HG02610 (cell line): ENCODE data around the gene SAFB.
"Not testable (repeated sequence)": the region's sequence is repeated elsewhere in the genome, so short reads cannot be mapped to it uniquely, and the experiment has no call there.

Experiments used
- ATAC-seq: cut with Tn5 transposase; IDR thresholded peaks from one replicate; pipeline ENCODE4 v1.9.1; 2021; ENCODE audit warnings: mild to moderate bottlenecking, moderate library complexity; ENCODE audit not compliant: unreplicated experiment

The SAFB gene

GRCh38 chr19:5594521-5594950, 28.3 kb upstream of the SAFB start:
- ATAC-seq: no peak

GRCh38 chr19:5595129-5595528, 27.8 kb upstream of the SAFB start:
- no peak for ATAC-seq

- ATAC-seq: no peak
These were observed 27.1 kb upstream of the SAFB start for GRCh38 chr19:5595745-5596144.

- no peak for ATAC-seq
These were observed 22.1 kb upstream of the SAFB start for GRCh38 chr19:5600797-5601196.

DNA sequence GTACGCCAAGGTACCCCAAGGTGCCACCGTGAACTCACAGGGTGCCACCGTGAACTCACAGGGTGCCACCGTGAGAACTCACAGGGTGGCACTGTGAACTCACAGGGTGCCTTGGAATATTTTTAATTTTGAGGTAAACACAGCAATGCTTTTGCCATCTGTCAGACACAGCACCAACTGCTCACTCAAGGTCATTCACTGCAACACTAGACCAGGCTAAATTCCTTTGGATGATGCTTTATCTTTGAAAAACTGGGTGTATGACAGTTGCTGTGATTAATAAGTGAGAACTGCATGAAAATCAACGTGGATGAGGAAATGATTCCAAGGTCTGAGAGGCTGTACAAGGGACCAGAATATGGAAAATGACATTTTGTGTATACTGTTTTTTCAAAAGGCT, 19.3 kb upstream of the SAFB start:
- no peak for ATAC-seq

DNA sequence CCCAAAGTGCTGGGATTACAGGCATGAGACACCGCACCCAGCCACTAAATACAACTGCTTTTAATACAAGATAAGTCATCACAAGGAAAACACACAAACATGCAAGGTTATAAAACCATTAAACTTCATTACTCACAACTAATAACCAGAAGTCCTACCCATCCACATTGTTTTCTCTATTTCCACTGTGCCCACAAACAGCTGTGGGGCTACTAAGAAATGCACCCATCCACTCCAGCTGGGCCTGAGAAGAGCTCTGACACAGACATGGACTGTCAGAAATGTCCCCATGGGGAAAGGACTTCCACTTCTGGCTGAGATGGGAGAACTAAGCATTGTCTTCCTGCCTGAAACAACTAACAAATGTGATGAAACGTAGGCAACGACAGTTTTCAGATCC, 17.5 kb upstream of the SAFB start:
- ATAC-seq: no peak

GRCh38 chr19:5607318-5608275, 15.3 kb upstream of the SAFB start:
- ATAC-seq: no peak

DNA sequence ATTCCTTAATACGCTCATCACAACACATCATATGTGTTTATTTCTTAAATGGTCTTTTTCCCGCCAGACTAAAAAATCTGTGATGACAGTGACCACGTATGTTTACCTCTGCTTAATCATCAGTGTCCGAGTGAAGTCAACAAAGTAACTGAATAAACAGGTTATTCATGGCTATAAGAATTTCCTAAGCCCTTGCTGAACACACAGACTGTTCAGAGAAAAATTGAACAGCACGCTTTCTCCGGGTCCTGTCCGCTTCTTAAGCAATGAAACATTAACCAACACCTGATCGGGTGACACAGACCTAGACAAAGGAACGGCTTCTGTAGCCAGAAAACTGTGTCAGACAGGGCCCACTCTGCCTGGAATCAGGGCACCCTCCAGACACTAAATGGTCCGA, 14.6 kb upstream of the SAFB start:
- ATAC-seq: no peak

DNA sequence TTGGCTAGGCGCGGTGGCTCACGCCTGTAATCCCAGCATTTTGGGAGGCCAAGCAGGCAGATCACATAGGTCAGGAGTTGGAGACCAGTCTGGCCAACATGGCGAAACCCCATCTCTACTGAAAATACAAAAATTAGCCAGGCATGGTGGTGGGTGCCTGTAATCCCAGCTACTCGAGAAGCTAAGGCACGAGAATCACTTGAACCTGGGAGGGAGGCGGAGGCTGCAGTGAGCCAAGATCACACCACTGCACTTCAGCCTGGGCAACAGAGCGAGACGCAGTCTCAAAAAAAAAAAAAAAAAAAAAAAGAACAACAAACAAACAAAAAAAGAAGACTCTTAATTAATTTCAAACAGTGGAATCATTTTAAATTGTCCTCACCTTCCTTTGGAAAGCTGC, 14.1 kb upstream of the SAFB start:
- ATAC-seq: not testable (repeated sequence)

GRCh38 chr19:5609881-5610448, 12.9 kb upstream of the SAFB start:
- ATAC-seq: no peak

DNA sequence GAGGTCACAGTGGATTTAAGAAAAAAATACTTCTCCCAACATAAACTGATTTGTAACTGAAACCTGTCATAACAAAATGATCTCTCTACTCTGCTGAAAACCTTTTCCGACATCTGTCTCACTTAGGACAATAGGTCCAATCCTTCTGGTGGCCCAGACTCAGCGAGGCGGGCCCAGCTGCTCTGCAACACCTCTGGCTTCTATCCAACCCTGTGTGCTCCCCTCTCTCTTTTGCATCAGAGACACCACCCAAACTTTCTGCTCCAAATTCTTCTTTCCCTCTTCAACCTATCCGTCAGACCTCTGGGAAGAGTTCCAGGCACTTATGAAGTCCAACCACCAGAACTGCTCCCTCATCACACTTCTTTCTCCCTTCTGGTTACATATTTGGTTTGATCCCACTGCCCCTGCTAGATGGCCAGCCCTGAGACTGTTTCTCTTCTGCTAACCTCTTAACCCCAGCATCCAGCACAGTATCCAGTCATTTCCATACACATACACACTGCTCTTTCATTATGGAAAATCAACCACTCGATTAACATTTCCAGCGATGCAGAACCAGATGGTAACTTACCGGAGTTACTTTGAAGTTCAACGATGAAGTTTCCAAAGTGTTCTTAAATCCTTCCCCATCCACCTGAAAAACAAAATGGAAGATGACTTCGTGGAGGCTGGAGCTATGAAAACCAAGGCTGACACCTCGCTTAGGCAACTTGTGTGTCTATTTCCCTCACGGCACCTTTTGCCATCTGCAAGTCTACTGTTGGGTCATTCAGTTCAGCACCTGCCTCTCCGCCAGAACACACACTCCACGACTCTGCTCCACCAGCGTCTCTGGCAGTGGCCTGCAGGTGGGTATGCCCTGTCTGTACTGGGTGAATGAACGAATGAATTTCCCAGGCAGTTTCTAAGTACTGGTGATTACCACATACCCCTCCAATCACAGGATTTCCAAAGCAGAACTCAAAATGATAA, 9.7 kb upstream of the SAFB start:
- no peak for ATAC-seq

- ATAC-seq: no peak
These were observed 7.0 kb upstream of the SAFB start for GRCh38 chr19:5615756-5616327.

- no peak for ATAC-seq
These were observed 5.8 kb upstream of the SAFB start for GRCh38 chr19:5617080-5617479.

GRCh38 chr19:5618591-5618990, 4.3 kb upstream of the SAFB start:
- no peak for ATAC-seq

GRCh38 chr19:5619946-5620345, 2.9 kb upstream of the SAFB start:
- no peak for ATAC-seq

DNA sequence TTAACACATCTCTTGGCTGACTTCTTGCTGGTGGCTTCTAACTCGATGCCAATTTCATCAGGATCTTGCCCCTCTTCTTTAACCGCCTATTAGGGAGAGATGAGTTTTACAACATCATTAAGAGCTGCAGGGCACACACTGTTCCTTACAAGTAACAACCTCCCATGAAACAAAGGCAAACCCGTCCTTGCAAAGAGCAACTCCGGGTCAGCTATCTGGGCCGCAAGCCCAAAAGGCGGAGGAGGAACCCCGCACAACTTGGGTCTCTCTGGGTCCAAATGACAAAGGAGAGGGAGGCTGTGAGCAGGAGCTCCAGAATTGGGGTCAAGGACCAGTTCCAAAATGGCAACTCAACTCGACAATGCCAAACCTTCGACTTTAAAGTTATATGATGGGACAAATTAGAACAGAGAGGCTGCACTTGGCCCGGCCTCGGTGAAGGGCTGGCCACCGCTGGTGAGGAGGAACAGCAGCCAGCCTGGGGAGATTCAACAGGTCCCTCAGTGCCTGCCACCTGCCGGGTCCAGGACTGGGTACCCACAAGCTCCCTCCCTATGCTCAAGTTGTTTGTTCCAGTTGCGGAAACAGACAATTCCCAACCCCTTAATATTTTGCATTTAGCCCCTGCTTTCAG, 1.5 kb upstream of the SAFB start:
- no peak for ATAC-seq

GRCh38 chr19:5621945-5622464, 878 bp upstream of the SAFB start:
- no peak for ATAC-seq

DNA sequence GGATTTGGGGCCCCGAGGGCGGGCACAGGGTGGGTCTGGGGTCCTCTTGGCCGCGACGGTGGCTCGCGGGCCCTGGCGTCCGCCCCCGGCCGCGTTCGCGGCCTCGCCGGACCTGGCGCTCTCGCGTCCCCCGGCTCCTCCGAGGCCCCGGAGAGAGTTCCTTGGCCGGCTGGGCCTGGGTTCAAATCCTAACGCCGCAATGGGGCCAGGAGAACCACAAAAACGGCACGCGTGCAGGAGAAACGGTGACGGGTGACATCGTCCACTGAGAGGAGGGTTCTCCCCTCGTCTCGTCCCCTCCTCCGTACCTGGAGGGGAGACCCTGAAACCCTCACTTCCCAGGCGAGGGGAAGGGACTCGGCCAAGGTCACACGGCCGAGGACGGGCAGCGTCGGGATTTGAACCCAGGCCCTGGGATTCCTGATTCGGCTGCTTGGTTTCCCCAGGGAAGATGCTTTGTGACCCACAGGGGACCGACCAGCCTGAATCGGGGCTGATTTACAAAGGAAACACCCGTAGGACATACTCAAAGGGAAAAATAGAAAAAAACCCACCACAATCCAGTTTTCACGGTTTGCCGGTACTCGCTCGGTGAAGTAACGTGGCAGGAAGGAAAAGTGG, 624 bp downstream of the SAFB start:
- no peak for ATAC-seq

GRCh38 chr19:5624018-5624663, 1.3 kb downstream of the SAFB start:
- ATAC-seq: no peak
